HCT116 (cell line): ENCODE data around the gene MANBA. TPM values are rescaled to one million over a fixed set of nuclear protein-coding genes. Genes with fewer than 3 reads are reported as not detected.

Experiments used
- ATAC-seq: fragments of 200-7000 bp; cut with Tn5 transposase; 2 replicates; pipeline ENCODE4 v1.9.1; 2020; ENCODE audit warnings: mild to moderate bottlenecking, moderate library complexity
- BruUV-seq: library from RNA; stranded (reverse); fragments of 400-500 nt; replicated peaks from 2 replicates; lab custom pipeline; 2021; lab: Mats Ljungman, UMichigan
- CTCF ChIA-PET: fragments of 300-600 bp; sonication (Branson Sonifier 250); formaldehyde crosslinking; loops from one replicate; lab custom pipeline; 2021; ENCODE audit warnings: antibody characterized with exemption; lab: Charles Lee
- POLR2A ChIA-PET: fragments of 300-600, 350-600 bp; sonication (Branson Sonifier 250); formaldehyde crosslinking; loops from one replicate; lab custom pipeline; 2021; ENCODE audit warnings: antibody characterized with exemption; lab: Charles Lee
- RAD21 ChIA-PET, 2 experiments: fragments of 300-600 bp; sonication (Branson Sonifier 250); formaldehyde crosslinking; loops; one replicate each; lab custom pipeline; 2023; ENCODE audit warnings: low total read pairs in 2 of 2; ENCODE audit not compliant: uncharacterized antibody in 2 of 2, unreplicated experiment in 2 of 2, low non-redundant PET in 1 of 2; lab: Charles Lee
- DNase-seq: peaks from one replicate; pipeline ENCODE4 v3.0.0-alpha.2; 2010; ENCODE audit warnings: low read depth, low spot score
- H2AFZ ChIP-seq: fragments of 200-600 bp; shearing (Covaris generic), sonication (generic); 2 replicates; pipeline ENCODE4 v1.6.1; 2017; ENCODE audit warnings: low read depth, mixed run types, mixed read lengths, antibody characterized with exemption, low read length; ENCODE audit not compliant: poor library complexity, severe bottlenecking
- H3K27ac ChIP-seq: 2 replicates; pipeline ENCODE4 v1.5.1; 2012; ENCODE audit warnings: low read depth, low read length
- H3K27me3 ChIP-seq: fragments of 200-600 bp; sonication (generic); 2 replicates; pipeline ENCODE4 v1.6.1; 2016; ENCODE audit warnings: mixed run types, low read length, mixed read lengths; ENCODE audit not compliant: insufficient read depth
- H3K36me3 ChIP-seq, 2 experiments: fragments of 200-500 bp in 1 of 2; fragments of 200-600 bp in 1 of 2; sonication (Bioruptor generic) in 1 of 2; sonication (generic) in 1 of 2; 2 replicates each; pipeline versions ENCODE4 v1.5.1 to v1.6.1; 2014 to 2016; ENCODE audit warnings: low read length in 2 of 2, inconsistent platforms in 1 of 2, mixed read lengths in 1 of 2, mixed run types in 1 of 2; ENCODE audit not compliant: insufficient read depth in 2 of 2, control insufficient read depth in 1 of 2
- H3K4me1 ChIP-seq, 2 experiments: fragments of 200-600 bp in 1 of 2; sonication (generic) in 1 of 2; 2 replicates each; pipeline versions ENCODE4 v1.5.1 to v1.6.1; 2012 to 2017; ENCODE audit warnings: low read length in 2 of 2, inconsistent platforms in 1 of 2, mild to moderate bottlenecking in 1 of 2, mixed read lengths in 1 of 2, mixed run types in 1 of 2, moderate library complexity in 1 of 2; ENCODE audit not compliant: insufficient read depth in 2 of 2, control insufficient read depth in 1 of 2
- H3K4me2 ChIP-seq: fragments of 200-600 bp; sonication (generic); 2 replicates; pipeline ENCODE4 v1.6.1; 2017; ENCODE audit warnings: mixed run types, low read length, mixed read lengths
- H3K4me3 ChIP-seq, 2 experiments: fragments of 200-600 bp in 1 of 2; sonication (generic) in 1 of 2; replicated peaks in 1 of 2; 2 replicates each; pipeline ENCODE4 v1.5.1; 2011 to 2016; ENCODE audit warnings: low read length in 2 of 2, control low read depth in 1 of 2, low read depth in 1 of 2, mild to moderate bottlenecking in 1 of 2, mixed read lengths in 1 of 2, mixed run types in 1 of 2
- H3K79me2 ChIP-seq: fragments of 200-600 bp; sonication (generic); 2 replicates; pipeline ENCODE4 v1.6.1; 2017; ENCODE audit warnings: mild to moderate bottlenecking, mixed run types, low read length, moderate library complexity, mixed read lengths; ENCODE audit not compliant: insufficient read depth
- H3K9ac ChIP-seq: fragments of 200-600 bp; sonication (generic); 2 replicates; pipeline ENCODE4 v1.6.1; 2016; ENCODE audit warnings: low read length, mixed read lengths
- H3K9me2 ChIP-seq: fragments of 200-600 bp; sonication (generic), shearing (Covaris generic); 2 replicates; pipeline ENCODE4 v1.6.1; 2017; ENCODE audit warnings: mixed run types, mild to moderate bottlenecking, moderate library complexity; ENCODE audit not compliant: insufficient read depth
- H3K9me3 ChIP-seq, 2 experiments: fragments of 200-500 bp in 1 of 2; fragments of 200-600 bp in 1 of 2; sonication (Bioruptor generic) in 1 of 2; sonication (generic) in 1 of 2; 2 replicates each; pipeline ENCODE4 v1.6.1; 2014 to 2017; ENCODE audit warnings: low read length in 2 of 2, mixed read lengths in 2 of 2, inconsistent platforms in 1 of 2, low read depth in 1 of 2, mild to moderate bottlenecking in 1 of 2, mixed run types in 1 of 2, moderate library complexity in 1 of 2; ENCODE audit not compliant: control insufficient read depth in 1 of 2, insufficient read depth in 1 of 2
- H4K20me1 ChIP-seq: fragments of 200-600 bp; sonication (generic), shearing (Covaris generic); 2 replicates; pipeline ENCODE4 v1.6.1; 2017; ENCODE audit warnings: mixed run types, mild to moderate bottlenecking, moderate library complexity; ENCODE audit not compliant: insufficient read depth
- ATF3 ChIP-seq: IDR thresholded peaks from 2 replicates; pipeline ENCODE4 v1.6.1; 2012
- CBX3 ChIP-seq: IDR thresholded peaks from 2 replicates; pipeline ENCODE4 v1.6.1; 2012; ENCODE audit warnings: low read depth
- CEBPB ChIP-seq: IDR thresholded peaks from 2 replicates; pipeline ENCODE4 v1.6.1; 2012; ENCODE audit warnings: low read depth
- ELF1 ChIP-seq: IDR thresholded peaks from 2 replicates; pipeline ENCODE4 v1.6.1; 2012; ENCODE audit warnings: low read depth, borderline replicate concordance
- EZH2 ChIP-seq: fragments of 200-600 bp; sonication (generic); IDR thresholded peaks from 2 replicates; pipeline ENCODE4 v1.6.1; 2017; ENCODE audit warnings: antibody characterized with exemption, mixed run types
- FOSL1 ChIP-seq: IDR thresholded peaks from 2 replicates; pipeline ENCODE4 v1.6.1; 2012; ENCODE audit warnings: low read depth
- JUND ChIP-seq: IDR thresholded peaks from 2 replicates; pipeline ENCODE4 v1.6.1; 2012
- MAX ChIP-seq: IDR thresholded peaks from 2 replicates; pipeline ENCODE4 v1.6.1; 2012
- POLR2A ChIP-seq: IDR thresholded peaks from 2 replicates; pipeline ENCODE4 v1.7.0; 2011; ENCODE audit warnings: borderline replicate concordance; ENCODE audit not compliant: insufficient read depth, insufficient read length; ENCODE audit errors: extremely low read depth
- POLR2AphosphoS5 ChIP-seq: IDR thresholded peaks from 2 replicates; pipeline ENCODE4 v1.6.1; 2011; ENCODE audit warnings: mild to moderate bottlenecking, low read depth, low read length, moderate library complexity
- RAD21 ChIP-seq: IDR thresholded peaks from 2 replicates; pipeline ENCODE4 v1.6.1; 2012; ENCODE audit warnings: low read depth, mild to moderate bottlenecking
- REST ChIP-seq: IDR thresholded peaks from 2 replicates; pipeline ENCODE4 v1.6.1; 2012; ENCODE audit warnings: low read depth
- SIN3A ChIP-seq: IDR thresholded peaks from 2 replicates; pipeline ENCODE4 v1.6.1; 2012; ENCODE audit warnings: low read depth
- SP1 ChIP-seq: IDR thresholded peaks from 2 replicates; pipeline ENCODE4 v1.6.1; 2012; ENCODE audit warnings: low read depth
- TCF7L2 ChIP-seq: IDR thresholded peaks from 2 replicates; pipeline ENCODE4 v1.7.0; 2011; ENCODE audit warnings: borderline replicate concordance, inconsistent platforms; ENCODE audit not compliant: insufficient read depth, insufficient read length; ENCODE audit errors: extremely low read depth
- YY1 ChIP-seq: IDR thresholded peaks from 2 replicates; pipeline ENCODE4 v1.6.1; 2011; ENCODE audit warnings: low read length, low read depth, moderate library complexity, mild to moderate bottlenecking; ENCODE audit not compliant: insufficient replicate concordance; ENCODE audit errors: extremely low read depth
- ZFX ChIP-seq: fragments of 450-650 bp; IDR thresholded peaks from 2 replicates; pipeline ENCODE4 v1.6.1; 2017
- ZNF274 ChIP-seq: fragments of 200-500 bp; sonication (Bioruptor generic); IDR thresholded peaks from 2 replicates; pipeline ENCODE4 v1.6.1; 2014; ENCODE audit warnings: mild to moderate bottlenecking, low read depth, low read length, inconsistent platforms
- intact Hi-C: fragments of 100-400 bp; cut with micrococcal nuclease; formaldehyde crosslinking; loops from 2 replicates; pipeline ENCODE4 v1.10.0; 2022
- total RNA-seq: library from RNA; stranded (reverse); gene quantifications from one replicate; pipeline ENCODE4 v1.2.1, GENCODE V29; 2021; ENCODE audit not compliant: unreplicated experiment

Gene MANBA
- total RNA-seq, 1 experiment from 2014 or later, result 21.3 TPM

- CTCF ChIA-PET, result interaction anchor here (1.2 kb wide), 1 partner anchor 14 kb away, joined by 3 read pairs; no protein-coding TSS in a partner anchor
Observed at GRCh38 chr4:102606846-102607450, 153.8 kb downstream of the MANBA start.

More at GRCh38 chr4:102606846-102607450, 153.8 kb downstream of the MANBA start:
- ATAC-seq (no peak), DNase-seq (no peak)
- Histone ChIP-seq H3K36me3 (peaks cover 7 to 8% of the 10 kb centered on the region in 2 experiments), H3K9me3 (no peaks in the 10 kb centered on the region), H3K4me2 (no peak overlapping the region), H3K27ac (no peak overlapping the region), H3K27me3 (no peaks in the 10 kb centered on the region), H3K9me2 (no peaks in the 10 kb centered on the region), H3K9ac (no peak overlapping the region), H4K20me1 (no peaks in the 10 kb centered on the region), H3K4me3 (no peak overlapping the region), H3K4me1 (no peaks in the 10 kb centered on the region), H2AFZ (no peak overlapping the region), H3K79me2 (no peaks in the 10 kb centered on the region)
- ChIA-PET POLR2A (no interaction called here), RAD21 (no interaction called here)
- TF ChIP-seq EZH2, result no peak
- TF ChIP-seq REST, result no peak
- TF ChIP-seq ATF3, result no peak
- TF ChIP-seq SP1, result no peak
- no peak for TF ChIP-seq YY1
- no peak for TF ChIP-seq ZNF274
- TF ChIP-seq POLR2A, result no peak
- no peak for TF ChIP-seq POLR2AphosphoS5
- TF ChIP-seq RAD21, result no peak
- no peak for TF ChIP-seq ZFX
- TF ChIP-seq JUND, result no peak
- TF ChIP-seq ELF1, result no peak
- TF ChIP-seq CBX3, result no peak
- TF ChIP-seq FOSL1, result no peak
- no peak for TF ChIP-seq TCF7L2
- no peak for TF ChIP-seq SIN3A
- no peak for TF ChIP-seq MAX
- TF ChIP-seq CEBPB, result no peak
- intact Hi-C loops, result no loop called here
- no TSS peak for BruUV-seq
